Gastrocnemius medialis (tissue), 4 donors: Measurements from ENCODE around the gene MRPL51. TPM values are rescaled to one million over a fixed set of nuclear protein-coding genes. Genes with fewer than 3 reads are reported as not detected.

Source experiments
- ATAC-seq, 2 donors: fragments of 150-250 bp; one replicate each; pipeline ENCODE4 v1.9.1; 2016
- DNase-seq, 2 donors: peaks; one replicate each; pipeline ENCODE4 v3.0.0-alpha.2; 2019
- H3K27ac ChIP-seq, 4 donors: fragments of 200-600 bp; sonication (generic); 1 replicate in 1 of 4; 2 replicates in 3 of 4; pipeline ENCODE4 v1.5.1; 2016 to 2018; ENCODE audit warnings: mild to moderate bottlenecking in 2 of 4, moderate library complexity in 1 of 4
- H3K27me3 ChIP-seq, 3 donors: fragments of 200-600 bp; sonication (generic) in 2 of 3; 1 replicate in 1 of 3; 2 replicates in 2 of 3; pipeline versions ENCODE4 v1.5.1 to v1.6.0; 2016 to 2019; ENCODE audit warnings: mild to moderate bottlenecking in 1 of 3, moderate library complexity in 1 of 3
- H3K36me3 ChIP-seq, 2 donors: fragments of 200-600 bp; sonication (generic) in 1 of 2; one replicate each; pipeline ENCODE4 v1.5.1; 2017 to 2018
- H3K4me1 ChIP-seq, 2 donors: fragments of 200-600 bp; sonication (generic) in 1 of 2; one replicate each; pipeline ENCODE4 v1.5.1; 2016 to 2017; ENCODE audit warnings: mild to moderate bottlenecking in 2 of 2
- H3K4me3 ChIP-seq, 4 donors: fragments of 200-600 bp; sonication (generic) in 3 of 4; 1 replicate in 1 of 4; 2 replicates in 3 of 4; pipeline ENCODE4 v1.5.1; 2016 to 2019; ENCODE audit warnings: mild to moderate bottlenecking in 2 of 4
- H3K9me3 ChIP-seq, 3 donors: fragments of 200-600 bp; sonication (generic) in 2 of 3; 1 replicate in 1 of 3; 2 replicates in 2 of 3; pipeline ENCODE4 v1.5.1; 2016 to 2019
- POLR2A ChIP-seq, 2 donors: fragments of 450-650 bp; IDR thresholded peaks; one replicate each; pipeline ENCODE4 v1.6.1; 2017; ENCODE audit warnings: antibody characterized with exemption in 2 of 2, mild to moderate bottlenecking in 2 of 2, moderate library complexity in 2 of 2
- in situ Hi-C, 4 donors: fragments of 200-750 bp; cut with MboI; loops; one replicate each; pipeline versions ENCODE4 v1.15.0 to v1.8.0; 2017; ENCODE audit warnings: low sequenced_read_pairs in 4 of 4
- intact Hi-C: fragments of 100-400 bp; cut with DNase I; formaldehyde crosslinking; loops from one replicate; pipeline ENCODE4 v1.15.1; 2023; ENCODE audit warnings: low total_unique reads
- total RNA-seq, 4 donors: library from RNA; depleted of rRNA; stranded (reverse); fragments of >200 nt; gene quantifications; one replicate each; pipeline versions ENCODE4 v1.1.0 to v1.2.3, GENCODE V29; 2016
- TF ChIP-seq, protein P1 (sequence below), 5 experiments: fragments of 450-650 bp in 3 of 5; fragments of 200-600 bp in 2 of 5; sonication (generic) in 2 of 5; IDR thresholded peaks in 4 of 5; conservative IDR thresholded peaks in 1 of 5; 1 replicate in 4 of 5; 2 replicates in 1 of 5; pipeline ENCODE4 v1.5.1; 2016 to 2019; ENCODE audit warnings: antibody characterized with exemption in 5 of 5, mild to moderate bottlenecking in 3 of 5, moderate library complexity in 3 of 5

The MRPL51 gene
- total RNA-seq, 4 donors from 2014 or later, result 76.6 to 147 (median 124) TPM

GRCh38 chr12:6444704-6445688 lies 48.1 kb downstream of the MRPL51 start, which contains the start of gene CD27:
Gene CD27, plus strand, starts transcription at chr12:6444955. Its CDS starts 141 bp downstream, at chr12:6445096.
- no peaks in the 10 kb centered on the region for H3K27me3 ChIP-seq
- H3K9me3 ChIP-seq, result no peaks in the 10 kb centered on the region
- no peaks in the 10 kb centered on the region for H3K4me1 ChIP-seq
- in situ Hi-C loops (no loop called here), intact Hi-C loops (no loop called here)
- TF ChIP-seq, protein P1, sequence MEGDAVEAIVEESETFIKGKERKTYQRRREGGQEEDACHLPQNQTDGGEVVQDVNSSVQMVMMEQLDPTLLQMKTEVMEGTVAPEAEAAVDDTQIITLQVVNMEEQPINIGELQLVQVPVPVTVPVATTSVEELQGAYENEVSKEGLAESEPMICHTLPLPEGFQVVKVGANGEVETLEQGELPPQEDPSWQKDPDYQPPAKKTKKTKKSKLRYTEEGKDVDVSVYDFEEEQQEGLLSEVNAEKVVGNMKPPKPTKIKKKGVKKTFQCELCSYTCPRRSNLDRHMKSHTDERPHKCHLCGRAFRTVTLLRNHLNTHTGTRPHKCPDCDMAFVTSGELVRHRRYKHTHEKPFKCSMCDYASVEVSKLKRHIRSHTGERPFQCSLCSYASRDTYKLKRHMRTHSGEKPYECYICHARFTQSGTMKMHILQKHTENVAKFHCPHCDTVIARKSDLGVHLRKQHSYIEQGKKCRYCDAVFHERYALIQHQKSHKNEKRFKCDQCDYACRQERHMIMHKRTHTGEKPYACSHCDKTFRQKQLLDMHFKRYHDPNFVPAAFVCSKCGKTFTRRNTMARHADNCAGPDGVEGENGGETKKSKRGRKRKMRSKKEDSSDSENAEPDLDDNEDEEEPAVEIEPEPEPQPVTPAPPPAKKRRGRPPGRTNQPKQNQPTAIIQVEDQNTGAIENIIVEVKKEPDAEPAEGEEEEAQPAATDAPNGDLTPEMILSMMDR (IDR thresholded peaks at IDR 0.05 in 4 of 5, conservative IDR thresholded peaks at IDR 0.05 in 1 of 5), result no peak
- no peak for TF ChIP-seq POLR2A (IDR thresholded peaks at IDR 0.05)
- no peak within 1 kb of the TSS for H3K27ac ChIP-seq
- no peak within 1 kb of the TSS for H3K4me3 ChIP-seq
- no peak for ATAC-seq
- H3K36me3 ChIP-seq, result no peaks in the 10 kb centered on the region
- DNase-seq, result no peak

DNA sequence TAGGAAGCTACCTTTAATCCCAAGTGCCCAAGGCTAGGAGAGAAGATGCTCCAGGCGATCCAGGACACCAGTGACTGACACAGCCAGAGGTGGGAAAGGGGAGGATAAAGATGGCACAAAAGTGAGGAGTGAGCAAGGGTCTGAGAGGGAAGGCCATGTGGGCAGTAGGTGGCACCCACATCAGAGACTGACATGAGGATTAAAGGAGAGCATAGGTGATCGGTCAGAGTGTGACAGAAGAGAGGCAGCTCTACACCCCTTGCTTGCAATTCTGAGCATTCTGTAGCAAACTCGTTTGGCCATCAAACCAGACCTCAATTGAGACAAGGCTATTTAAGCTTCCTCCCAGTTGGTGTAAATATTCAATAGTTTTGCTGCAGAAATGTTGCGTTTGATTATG lies 49.0 kb downstream of the MRPL51 start:
- no peak for ATAC-seq
- intact Hi-C loops, result no loop called here
- no peaks in the 10 kb centered on the region for H3K27me3 ChIP-seq
- no peak overlapping the region for H3K4me3 ChIP-seq
- no peak overlapping the region for H3K27ac ChIP-seq
- no peak for DNase-seq
- TF ChIP-seq POLR2A (IDR thresholded peaks at IDR 0.05), result no peak
- TF ChIP-seq, protein P1 (IDR thresholded peaks at IDR 0.05 in 4 of 5, conservative IDR thresholded peaks at IDR 0.05 in 1 of 5), result no peak
- H3K4me1 ChIP-seq, result no peaks in the 10 kb centered on the region
- in situ Hi-C loops, result no loop called here
- no peaks in the 10 kb centered on the region for H3K36me3 ChIP-seq
- H3K9me3 ChIP-seq, result no peaks in the 10 kb centered on the region

- no peaks in the 10 kb centered on the region for H3K36me3 ChIP-seq
- DNase-seq (no peak), ATAC-seq (no peak)
- no peak overlapping the region for H3K4me3 ChIP-seq
- TF ChIP-seq, protein P1 (IDR thresholded peaks at IDR 0.05 in 4 of 5, conservative IDR thresholded peaks at IDR 0.05 in 1 of 5), result no peak
- TF ChIP-seq POLR2A (IDR thresholded peaks at IDR 0.05), result no peak
- no peaks in the 10 kb centered on the region for H3K4me1 ChIP-seq
- H3K27ac ChIP-seq, result no peak overlapping the region
- in situ Hi-C loops (no loop called here), intact Hi-C loops (no loop called here)
- no peaks in the 10 kb centered on the region for H3K9me3 ChIP-seq
- H3K27me3 ChIP-seq, result no peaks in the 10 kb centered on the region
Measured at GRCh38 chr12:6443361-6443983, 49.6 kb downstream of the MRPL51 start.

DNA sequence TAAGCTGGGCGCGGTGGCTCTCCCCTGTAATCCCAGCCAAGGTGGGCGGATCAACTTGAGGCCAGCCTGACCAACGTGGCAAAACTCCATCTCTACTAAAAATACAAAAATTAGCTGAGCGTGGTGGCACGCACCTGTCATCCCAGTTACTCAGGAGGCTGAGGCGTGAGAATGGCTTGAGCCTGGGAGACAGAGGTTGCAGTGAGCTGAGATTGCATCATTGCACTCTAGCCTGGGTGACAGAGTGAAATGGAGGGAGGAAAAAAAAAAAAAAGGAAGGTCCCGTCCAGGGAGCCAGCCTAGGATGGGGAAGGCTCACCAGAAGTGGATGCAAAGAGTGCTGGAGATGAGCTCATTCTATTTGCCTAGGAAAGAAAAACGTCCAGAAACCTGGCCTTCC lies 50.2 kb downstream of the MRPL51 start:
- Histone ChIP-seq H3K4me1 (no peaks in the 10 kb centered on the region), H3K9me3 (no peaks in the 10 kb centered on the region), H3K27me3 (no peaks in the 10 kb centered on the region), H3K27ac (no peak overlapping the region), H3K36me3 (no peaks in the 10 kb centered on the region), H3K4me3 (no peak overlapping the region)
- TF ChIP-seq, protein P1 (IDR thresholded peaks at IDR 0.05 in 4 of 5, conservative IDR thresholded peaks at IDR 0.05 in 1 of 5), result no peak
- no peak for TF ChIP-seq POLR2A (IDR thresholded peaks at IDR 0.05)
- intact Hi-C loops (no loop called here), in situ Hi-C loops (no loop called here)
- DNase-seq (no peak), ATAC-seq (no peak)

Other genes with a start within 250 kb of the MRPL51 start
- gene PLEKHG6, start 182.6 kb downstream of the MRPL51 start, total RNA-seq, result under 1 TPM in 1 of 4 donors, not detected in 3; 0.29 TPM
- 100 to 1,000 TPM; 103 to 220 (median 193) TPM for gene TNFRSF1A, start 151.2 kb downstream of the MRPL51 start, total RNA-seq
- 1 to 10 TPM in 1 of 4 donors, under 1 TPM in 2, not detected in 1; 0.20 to 2.0 (median 0.38) TPM for gene SCNN1A, start 117.7 kb downstream of the MRPL51 start, total RNA-seq
- 10 to 100 TPM; 40.2 to 98.6 (median 43.7) TPM for gene LTBR, start 109.1 kb downstream of the MRPL51 start, total RNA-seq
- under 1 TPM in 1 of 4 donors, not detected in 3; 0.55 TPM for gene CD27, start 48.3 kb downstream of the MRPL51 start, total RNA-seq
- 1 to 10 TPM; 3.8 to 8.6 (median 5.8) TPM for gene TAPBPL, start 41.2 kb downstream of the MRPL51 start, total RNA-seq
- gene VAMP1, start 22.6 kb downstream of the MRPL51 start, total RNA-seq, result 1 to 10 TPM; 1.1 to 2.0 (median 1.4) TPM
- gene NCAPD2, start 840 bp upstream of the MRPL51 start, total RNA-seq, result 100 to 1,000 TPM in 1 of 4 donors, 10 to 100 TPM in 3; 12.3 to 250 (median 13.3) TPM
- gene GAPDH, start 41.3 kb upstream of the MRPL51 start, total RNA-seq, result over 10,000 TPM; 11,241 to 15,891 (median 13,472) TPM
- 10 to 100 TPM in 1 of 4 donors, 1 to 10 TPM in 3; 6.8 to 10.5 (median 8.3) TPM for gene IFFO1, start 62.8 kb upstream of the MRPL51 start, total RNA-seq
- gene NOP2, start 75.0 kb upstream of the MRPL51 start, total RNA-seq, result 10 to 100 TPM; 25.7 to 63.3 (median 45.3) TPM
- 100 to 1,000 TPM; 128 to 173 (median 148) TPM for gene CHD4, start 114.1 kb upstream of the MRPL51 start, total RNA-seq
- gene LPAR5, start 142.7 kb upstream of the MRPL51 start, total RNA-seq, result under 1 TPM; 0.17 to 0.75 (median 0.47) TPM
- under 1 TPM in 3 of 4 donors, not detected in 1; 0.27 to 0.71 (median 0.65) TPM for gene ACRBP, start 154.2 kb upstream of the MRPL51 start, total RNA-seq
- 10 to 100 TPM; 12.8 to 28.9 (median 19.7) TPM for gene ING4, start 169.9 kb upstream of the MRPL51 start, total RNA-seq
- 10 to 100 TPM; 22.4 to 35.3 (median 27.9) TPM for gene ZNF384, start 196.1 kb upstream of the MRPL51 start, total RNA-seq
- gene PIANP, start 207.6 kb upstream of the MRPL51 start, total RNA-seq, result not detected
- gene COPS7A, start 230.8 kb upstream of the MRPL51 start, total RNA-seq, result 100 to 1,000 TPM in 2 of 4 donors, 10 to 100 TPM in 2; 82.0 to 132 (median 99.0) TPM